ENCODE measurements around the gene IGF2BP3. TPM values are rescaled to one million over a fixed set of nuclear protein-coding genes. Genes with fewer than 3 reads are reported as not detected.
A peak's percentile ranks its signal among the peaks of the same experiment; 100 is the strongest.

IGF2BP3 gene
- polyA plus RNA-seq, 1 donor (not counting 4 experiments of a cell fraction or from before 2014, with no cell fraction given), result 22.3 TPM

- FAIRE-seq, result no peak
- Histone ChIP-seq H2AFZ (ENCODE audit: control insufficient read depth, low read length) (no peak overlapping the region), H3K9ac (ENCODE audit: control insufficient read depth, extremely low read depth, insufficient read depth, low read length) (peak overlapping the region; percentile 11)
Measured at GRCh38 chr7:23430893-23431259, 39.4 kb downstream of the IGF2BP3 start.

DNA sequence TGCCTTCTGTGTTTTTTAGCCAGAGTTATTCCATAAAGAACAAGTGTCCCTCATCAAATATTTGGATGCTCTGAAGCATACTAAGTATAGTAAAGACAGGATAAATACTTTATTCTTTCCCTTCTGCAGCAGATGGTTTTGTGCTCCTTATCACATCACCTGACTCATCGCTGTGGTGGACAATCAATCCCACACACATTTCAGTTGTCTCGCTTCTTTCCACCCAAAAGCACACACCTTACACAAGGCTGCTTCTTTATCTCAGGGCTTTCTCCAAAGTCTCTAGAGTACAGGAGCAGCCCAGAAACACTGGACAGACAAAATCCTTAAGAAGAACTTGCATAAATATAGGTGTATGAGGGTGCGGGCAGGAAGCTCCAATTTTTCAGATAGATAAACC is 43.4 kb downstream of the IGF2BP3 start:
- DNase-seq (ENCODE audit: low read depth, low spot score) (no peak), FAIRE-seq (no peak)
- Histone ChIP-seq H3K27ac (ENCODE audit: control insufficient read depth, insufficient read depth, low read length) (no peak overlapping the region), H3K4me2 (ENCODE audit: control insufficient read depth, extremely low read depth, insufficient read depth, low read depth, low read length) (no peak overlapping the region), H3K9ac (ENCODE audit: control insufficient read depth, extremely low read depth, insufficient read depth, low read length) (no peak overlapping the region), H3K4me1 (ENCODE audit: control insufficient read depth, extremely low read depth, insufficient read depth, low read length) (peaks cover 24% of the 10 kb centered on the region), H3K36me3 (ENCODE audit: control insufficient read depth in 2 of 2, extremely low read depth in 1 of 2, insufficient read depth in 2 of 2, low read length in 2 of 2) (no peaks in the 10 kb centered on the region), H3K9me3 (ENCODE audit: control insufficient read depth, low read depth, low read length) (no peaks in the 10 kb centered on the region), H3K9me1 (ENCODE audit: control insufficient read depth, extremely low read depth, insufficient read depth, low read length) (no peaks in the 10 kb centered on the region), H2AFZ (ENCODE audit: control insufficient read depth, low read length) (no peak overlapping the region), H3K4me3 (ENCODE audit: control insufficient read depth in 2 of 3, extremely low read depth in 1 of 3, insufficient read depth in 2 of 3, low read depth in 1 of 3, low read length in 3 of 3) (no peak overlapping the region), H4K20me1 (ENCODE audit: control insufficient read depth, extremely low read depth, insufficient read depth, low read length) (no peaks in the 10 kb centered on the region), H3K27me3 (ENCODE audit: control insufficient read depth, extremely low read depth, insufficient read depth, low read length) (no peaks in the 10 kb centered on the region), H3K79me2 (ENCODE audit: control insufficient read depth, insufficient read depth, low read length) (peaks cover 11% of the 10 kb centered on the region)
- dilution Hi-C loops (cut with MboI; ENCODE audit: extremely low pct_ligation_motif_present, low sequenced_read_pairs), result no loop called here
- no peak for TF ChIP-seq EZH2 (IDR thresholded peaks at IDR 0.05; ENCODE audit: low read length)
- no peak for TF ChIP-seq CTCF (optimal IDR thresholded peaks at IDR 0.05 in 1 of 3, IDR thresholded peaks at IDR 0.05 in 1 of 3, conservative IDR thresholded peaks at IDR 0.05 in 1 of 3; ENCODE audit: extremely low read depth in 1 of 3, insufficient read depth in 2 of 3, low read length in 3 of 3)

More at GRCh38 chr7:23430893-23431259, 39.4 kb downstream of the IGF2BP3 start:
- Histone ChIP-seq H3K79me2 (ENCODE audit: control insufficient read depth, insufficient read depth, low read length) (peaks cover 21% of the 10 kb centered on the region), H3K4me2 (ENCODE audit: control insufficient read depth, extremely low read depth, insufficient read depth, low read depth, low read length) (peak overlapping the region; percentile 66), H4K20me1 (ENCODE audit: control insufficient read depth, extremely low read depth, insufficient read depth, low read length) (no peaks in the 10 kb centered on the region), H3K27ac (ENCODE audit: control insufficient read depth, insufficient read depth, low read length) (peak overlapping the region; percentile 72), H3K9me3 (ENCODE audit: control insufficient read depth, low read depth, low read length) (no peaks in the 10 kb centered on the region), H3K27me3 (ENCODE audit: control insufficient read depth, extremely low read depth, insufficient read depth, low read length) (no peaks in the 10 kb centered on the region), H3K4me3 (ENCODE audit: control insufficient read depth in 2 of 3, extremely low read depth in 1 of 3, insufficient read depth in 2 of 3, low read depth in 1 of 3, low read length in 3 of 3) (no peak overlapping the region), H3K9me1 (ENCODE audit: control insufficient read depth, extremely low read depth, insufficient read depth, low read length) (no peaks in the 10 kb centered on the region), H3K36me3 (ENCODE audit: control insufficient read depth in 2 of 2, extremely low read depth in 1 of 2, insufficient read depth in 2 of 2, low read length in 2 of 2) (no peaks in the 10 kb centered on the region), H3K4me1 (ENCODE audit: control insufficient read depth, extremely low read depth, insufficient read depth, low read length) (peaks cover 29% of the 10 kb centered on the region)
- TF ChIP-seq CTCF (optimal IDR thresholded peaks at IDR 0.05 in 1 of 3, IDR thresholded peaks at IDR 0.05 in 1 of 3, conservative IDR thresholded peaks at IDR 0.05 in 1 of 3; ENCODE audit: extremely low read depth in 1 of 3, insufficient read depth in 2 of 3, low read length in 3 of 3) (no peak), EZH2 (IDR thresholded peaks at IDR 0.05; ENCODE audit: low read length) (no peak)
- DNase-seq (ENCODE audit: low read depth, low spot score), result no peak
- dilution Hi-C loops (cut with MboI; ENCODE audit: extremely low pct_ligation_motif_present, low sequenced_read_pairs), result no loop called here

Measured in keratinocyte (primary cell).